Measurements from ENCODE around the gene RAB29. TPM values are rescaled to one million over a fixed set of nuclear protein-coding genes. Genes with fewer than 3 reads are reported as not detected.
A peak's percentile ranks its signal among the peaks of the same experiment; 100 is the strongest.

RAB29 gene
- total and polyA plus RNA-seq, 9 of the 15 experiments (the other 6 are each of a cell fraction or from before 2014, with no cell fraction given), result 6.3 to 17.6 (median 8.0) TPM

- TF ChIP-seq CHD1 (IDR thresholded peaks at IDR 0.05; ENCODE audit: low read length) (peak; percentile 53), ZNF75A (CRISPR knock-in tag; IDR thresholded peaks at IDR 0.05) (no peak), SIN3B (IDR thresholded peaks at IDR 0.05; ENCODE audit: low read depth) (0 out of 2 replicates have a peak, but pooled peaks have one; percentile 63), ZNF239 (CRISPR knock-in tag; IDR thresholded peaks at IDR 0.05) (peak; percentile 19; the same call in 1 of the 2 replicates), FOXA3 (CRISPR knock-in tag; conservative IDR thresholded peaks at IDR 0.05 in 1 of 2, IDR thresholded peaks at IDR 0.05 in 1 of 2) (0 out of 4 replicates have a peak, but pooled peaks of 1 of the 2 experiments have one; percentile 28), ZBTB26 (CRISPR knock-in tag; IDR thresholded peaks at IDR 0.05) (0 out of 2 replicates have a peak, but pooled peaks have one; percentile 45), CBX1 (IDR thresholded peaks at IDR 0.05; ENCODE audit: low read depth) (peak; percentile 99), MEF2A (IDR thresholded peaks at IDR 0.05; ENCODE audit: control insufficient read depth, low read depth, low read length) (no peak), MTA1 (IDR thresholded peaks at IDR 0.05; ENCODE audit: borderline replicate concordance) (0 out of 2 replicates have a peak, but pooled peaks have one; percentile 18), REST (IDR thresholded peaks at IDR 0.05; ENCODE audit: borderline replicate concordance) (no peak), REST (CRISPR knock-in tag; IDR thresholded peaks at IDR 0.05; ENCODE audit: low read depth) (peak; percentile 48; the same call in 1 of the 2 replicates), MNT (conservative IDR thresholded peaks at IDR 0.05) (peak; percentile 55 to 73; a peak in 3 of 4 replicates), DPF2 (IDR thresholded peaks at IDR 0.05) (peak; percentile 83), RB1 (IDR thresholded peaks at IDR 0.05; ENCODE audit: low read depth) (peak; percentile 96), ZNF282 (CRISPR knock-in tag; IDR thresholded peaks at IDR 0.05) (no peak), SAFB (IDR thresholded peaks at IDR 0.05; ENCODE audit: borderline replicate concordance, low read depth, low read length) (no peak), NFYB (IDR thresholded peaks at IDR 0.05; ENCODE audit: extremely low read depth, insufficient read length) (peak; percentile 85)
These were observed 24.9 kb downstream of the RAB29 start, which contains the start of gene NUCKS1 (continued) for GRCh38 chr1:205750138-205751035.

Measured in K562 (cell line).